OCI-LY1 (cell line): ENCODE data around the gene SGMS2.

Experiments
- H2AFZ ChIP-seq: fragments of 200-600 bp; sonication (generic), shearing (Covaris generic); 2 replicates; pipeline ENCODE4 v1.6.0; 2014; ENCODE audit warnings: antibody characterized with exemption, mild to moderate bottlenecking, low read length
- H3F3A ChIP-seq: fragments of 200-600 bp; sonication (generic), shearing (Covaris generic); 2 replicates; pipeline ENCODE4 v1.6.0; 2014; ENCODE audit warnings: mild to moderate bottlenecking, antibody characterized with exemption, low read length, moderate library complexity; ENCODE audit not compliant: insufficient read depth
- H3K27ac ChIP-seq: fragments of 200-600 bp; sonication (generic); 2 replicates; pipeline ENCODE4 v1.5.1; 2014; ENCODE audit warnings: low read length, mixed run types, mild to moderate bottlenecking, low read depth; ENCODE audit not compliant: poor library complexity, severe bottlenecking
- H3K27me3 ChIP-seq: fragments of 200-600 bp; sonication (generic); 2 replicates; pipeline ENCODE4 v1.6.0; 2014; ENCODE audit warnings: antibody characterized with exemption, mild to moderate bottlenecking, low read length, moderate library complexity; ENCODE audit not compliant: insufficient read depth
- H3K36me3 ChIP-seq: fragments of 200-600 bp; sonication (generic); 2 replicates; pipeline ENCODE4 v1.6.1; 2014; ENCODE audit warnings: mild to moderate bottlenecking, antibody characterized with exemption, low read length, moderate library complexity, mixed read lengths; ENCODE audit not compliant: insufficient read depth
- H3K4me1 ChIP-seq: fragments of 200-600 bp; sonication (generic); 2 replicates; pipeline ENCODE4 v1.5.1; 2014; ENCODE audit warnings: mild to moderate bottlenecking, low read length, moderate library complexity; ENCODE audit not compliant: insufficient read depth, severe bottlenecking
- H3K4me2 ChIP-seq: fragments of 200-600 bp; sonication (generic), shearing (Covaris generic); 2 replicates; pipeline ENCODE4 v1.6.1; 2014; ENCODE audit warnings: low read length
- H3K4me3 ChIP-seq: fragments of 200-600 bp; sonication (generic); 2 replicates; pipeline ENCODE4 v1.5.1; 2014; ENCODE audit warnings: low read length, low read depth, mild to moderate bottlenecking, mixed read lengths; ENCODE audit not compliant: poor library complexity, severe bottlenecking
- H3K79me2 ChIP-seq: fragments of 200-600 bp; shearing (Covaris generic); 2 replicates; pipeline ENCODE4 v1.6.1; 2016; ENCODE audit warnings: mixed run types, low read length, mixed read lengths; ENCODE audit not compliant: insufficient read depth
- H3K9ac ChIP-seq: fragments of 200-600 bp; sonication (generic), shearing (Covaris generic); 2 replicates; pipeline ENCODE4 v1.6.1; 2014; ENCODE audit warnings: mild to moderate bottlenecking, low read length, mixed read lengths
- H3K9me2 ChIP-seq: fragments of 200-600 bp; sonication (generic), shearing (Covaris generic); 2 replicates; pipeline ENCODE4 v1.6.1; 2014; ENCODE audit warnings: low read depth, mild to moderate bottlenecking, low read length, mixed read lengths
- H3K9me3 ChIP-seq: fragments of 200-600 bp; shearing (Covaris generic); 2 replicates; pipeline ENCODE4 v1.6.1; 2014; ENCODE audit warnings: low read length, mixed read lengths
- H4K20me1 ChIP-seq: fragments of 200-600 bp; sonication (generic), shearing (Covaris generic); 2 replicates; pipeline ENCODE4 v1.6.0; 2016; ENCODE audit warnings: mild to moderate bottlenecking, low read length; ENCODE audit not compliant: insufficient read depth
- EZH2 ChIP-seq: fragments of 200-600 bp; sonication (generic), shearing (Covaris generic); IDR thresholded peaks from 2 replicates; pipeline ENCODE4 v1.8.0; 2017; ENCODE audit warnings: borderline replicate concordance, mixed run types, mild to moderate bottlenecking, antibody characterized with exemption, low read length, moderate library complexity, mixed read lengths
- TF ChIP-seq, protein P1 (sequence below): fragments of 200-600 bp; sonication (generic), shearing (Covaris generic); IDR thresholded peaks from 2 replicates; pipeline ENCODE4 v1.5.1; 2017; ENCODE audit warnings: mild to moderate bottlenecking, antibody characterized with exemption, low read length, moderate library complexity, mixed read lengths

Gene SGMS2

DNA sequence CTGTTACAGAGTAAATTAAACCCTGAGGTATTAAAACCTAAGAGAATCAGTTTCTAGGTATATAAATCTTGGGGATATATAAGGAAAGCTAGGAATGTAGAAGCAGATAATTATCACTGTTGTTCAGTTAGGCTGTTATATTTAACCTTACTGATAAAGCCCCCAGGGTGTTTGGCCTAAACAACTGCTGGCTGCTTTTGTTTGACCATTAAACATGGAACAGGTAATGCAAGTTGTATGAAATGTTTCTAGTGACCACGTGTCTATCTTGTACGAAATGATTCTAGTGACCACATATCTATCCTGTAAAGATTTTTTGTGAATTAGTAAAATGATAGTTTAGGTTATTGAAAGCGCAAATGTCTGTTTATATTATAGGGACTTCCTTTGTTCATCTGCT lies 52.6 kb downstream of the SGMS2 start:
- TF ChIP-seq EZH2: no peak
- TF ChIP-seq, protein P1, sequence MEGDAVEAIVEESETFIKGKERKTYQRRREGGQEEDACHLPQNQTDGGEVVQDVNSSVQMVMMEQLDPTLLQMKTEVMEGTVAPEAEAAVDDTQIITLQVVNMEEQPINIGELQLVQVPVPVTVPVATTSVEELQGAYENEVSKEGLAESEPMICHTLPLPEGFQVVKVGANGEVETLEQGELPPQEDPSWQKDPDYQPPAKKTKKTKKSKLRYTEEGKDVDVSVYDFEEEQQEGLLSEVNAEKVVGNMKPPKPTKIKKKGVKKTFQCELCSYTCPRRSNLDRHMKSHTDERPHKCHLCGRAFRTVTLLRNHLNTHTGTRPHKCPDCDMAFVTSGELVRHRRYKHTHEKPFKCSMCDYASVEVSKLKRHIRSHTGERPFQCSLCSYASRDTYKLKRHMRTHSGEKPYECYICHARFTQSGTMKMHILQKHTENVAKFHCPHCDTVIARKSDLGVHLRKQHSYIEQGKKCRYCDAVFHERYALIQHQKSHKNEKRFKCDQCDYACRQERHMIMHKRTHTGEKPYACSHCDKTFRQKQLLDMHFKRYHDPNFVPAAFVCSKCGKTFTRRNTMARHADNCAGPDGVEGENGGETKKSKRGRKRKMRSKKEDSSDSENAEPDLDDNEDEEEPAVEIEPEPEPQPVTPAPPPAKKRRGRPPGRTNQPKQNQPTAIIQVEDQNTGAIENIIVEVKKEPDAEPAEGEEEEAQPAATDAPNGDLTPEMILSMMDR: no peak

GRCh38 chr4:107885865-107886264 lies 61.1 kb downstream of the SGMS2 start:
- H3K27ac ChIP-seq: no peak overlapping the region
- H3K4me1 ChIP-seq: no peaks in the 10 kb centered on the region
- no peaks in the 10 kb centered on the region for H3K79me2 ChIP-seq
- no peaks in the 10 kb centered on the region for H3F3A ChIP-seq
- TF ChIP-seq, protein P1: no peak
- no peak for TF ChIP-seq EZH2
- peaks cover 7% of the 10 kb centered on the region for H3K9me3 ChIP-seq
- no peaks in the 10 kb centered on the region for H3K36me3 ChIP-seq
- no peak overlapping the region for H3K4me3 ChIP-seq
- no peaks in the 10 kb centered on the region for H4K20me1 ChIP-seq
- H2AFZ ChIP-seq: no peak overlapping the region
- no peaks in the 10 kb centered on the region for H3K9me2 ChIP-seq
- no peaks in the 10 kb centered on the region for H3K27me3 ChIP-seq
- no peak overlapping the region for H3K9ac ChIP-seq
- no peak overlapping the region for H3K4me2 ChIP-seq

More for the DNA sequence above, 52.6 kb downstream of the SGMS2 start:
- Histone ChIP-seq H2AFZ (no peak overlapping the region), H3K9me3 (no peaks in the 10 kb centered on the region), H3F3A (no peaks in the 10 kb centered on the region; the same call in 1 of the 2 replicates), H3K9ac (no peak overlapping the region), H4K20me1 (no peaks in the 10 kb centered on the region), H3K4me2 (no peak overlapping the region), H3K36me3 (no peaks in the 10 kb centered on the region), H3K79me2 (no peaks in the 10 kb centered on the region), H3K27me3 (no peaks in the 10 kb centered on the region), H3K27ac (no peak overlapping the region), H3K4me3 (no peak overlapping the region), H3K9me2 (no peaks in the 10 kb centered on the region), H3K4me1 (no peaks in the 10 kb centered on the region)

DNA sequence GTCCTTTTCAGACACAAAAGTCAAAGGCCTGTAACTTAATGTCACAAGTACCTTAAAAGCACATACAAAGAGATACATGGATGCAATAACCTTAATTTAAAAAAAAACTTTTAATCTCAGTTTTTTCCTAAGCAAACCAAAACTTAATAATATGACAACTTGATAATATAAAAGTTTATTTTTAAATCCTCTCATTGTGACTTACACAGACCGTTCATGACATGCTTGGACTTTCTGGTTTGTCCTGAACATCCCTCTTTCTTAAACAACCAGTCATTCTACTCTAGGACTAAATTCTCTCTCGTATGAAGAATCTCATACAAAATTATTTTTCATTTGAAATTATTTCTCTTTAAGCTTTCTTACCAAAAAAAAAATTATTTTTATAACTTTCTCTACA lies 63.5 kb downstream of the SGMS2 start:
- no peaks in the 10 kb centered on the region for H3K36me3 ChIP-seq
- no peaks in the 10 kb centered on the region for H3K27me3 ChIP-seq
- H3K4me3 ChIP-seq: no peak overlapping the region
- H3K4me2 ChIP-seq: no peak overlapping the region
- H3F3A ChIP-seq: no peaks in the 10 kb centered on the region
- H3K79me2 ChIP-seq: no peaks in the 10 kb centered on the region
- no peak overlapping the region for H2AFZ ChIP-seq
- H3K9me3 ChIP-seq: peaks cover 7% of the 10 kb centered on the region
- no peak for TF ChIP-seq EZH2
- TF ChIP-seq, protein P1: no peak
- no peaks in the 10 kb centered on the region for H3K9me2 ChIP-seq
- no peaks in the 10 kb centered on the region for H3K4me1 ChIP-seq
- no peak overlapping the region for H3K27ac ChIP-seq
- H3K9ac ChIP-seq: no peak overlapping the region
- H4K20me1 ChIP-seq: no peaks in the 10 kb centered on the region
